Bronchial epithelial cell (primary cell): Measurements from ENCODE around the gene NUP98. TPM values are rescaled to one million over a fixed set of nuclear protein-coding genes. Genes with fewer than 3 reads are reported as not detected.

Experiments
- DNase-seq: peaks from one replicate; pipeline ENCODE4 v3.0.0-alpha.2; 2010; ENCODE audit warnings: low read depth
- FAIRE-seq: peaks from 2 replicates; lab custom pipeline; 2011; peaks lifted over from hg19 to GRCh38; lab: Jason Lieb, UNC
- H3K27me3 ChIP-seq: 2 replicates; pipeline ENCODE4 v1.5.1; 2011; ENCODE audit warnings: low read length; ENCODE audit not compliant: control insufficient read depth, insufficient read depth
- H3K36me3 ChIP-seq: 2 replicates; pipeline ENCODE4 v1.5.1; 2011; ENCODE audit warnings: low read length; ENCODE audit not compliant: control insufficient read depth, insufficient read depth
- H3K4me3 ChIP-seq: 2 replicates; pipeline ENCODE4 v1.5.1; 2011; ENCODE audit warnings: mild to moderate bottlenecking, low read depth, low read length, control low read depth
- total RNA-seq: library from RNA; depleted of rRNA; stranded (reverse); fragments of >200 nt; gene quantifications from 2 replicates; pipeline ENCODE4 v1.2.1, GENCODE V29; 2014
- TF ChIP-seq, protein P1 (sequence below): IDR thresholded peaks from 2 replicates; pipeline ENCODE4 v1.5.1; 2011; ENCODE audit warnings: mild to moderate bottlenecking, moderate library complexity, low read length, control low read depth, inconsistent platforms; ENCODE audit not compliant: insufficient read depth, severe bottlenecking

Gene NUP98
- total RNA-seq, 1 donor from 2014 or later: 59.8 TPM

- Histone ChIP-seq H3K27me3 (no peaks in the 10 kb centered on the region), H3K36me3 (peaks cover 10% of the 10 kb centered on the region), H3K4me3 (no peak overlapping the region)
- no peak for DNase-seq
- FAIRE-seq: no peak
- TF ChIP-seq, protein P1, sequence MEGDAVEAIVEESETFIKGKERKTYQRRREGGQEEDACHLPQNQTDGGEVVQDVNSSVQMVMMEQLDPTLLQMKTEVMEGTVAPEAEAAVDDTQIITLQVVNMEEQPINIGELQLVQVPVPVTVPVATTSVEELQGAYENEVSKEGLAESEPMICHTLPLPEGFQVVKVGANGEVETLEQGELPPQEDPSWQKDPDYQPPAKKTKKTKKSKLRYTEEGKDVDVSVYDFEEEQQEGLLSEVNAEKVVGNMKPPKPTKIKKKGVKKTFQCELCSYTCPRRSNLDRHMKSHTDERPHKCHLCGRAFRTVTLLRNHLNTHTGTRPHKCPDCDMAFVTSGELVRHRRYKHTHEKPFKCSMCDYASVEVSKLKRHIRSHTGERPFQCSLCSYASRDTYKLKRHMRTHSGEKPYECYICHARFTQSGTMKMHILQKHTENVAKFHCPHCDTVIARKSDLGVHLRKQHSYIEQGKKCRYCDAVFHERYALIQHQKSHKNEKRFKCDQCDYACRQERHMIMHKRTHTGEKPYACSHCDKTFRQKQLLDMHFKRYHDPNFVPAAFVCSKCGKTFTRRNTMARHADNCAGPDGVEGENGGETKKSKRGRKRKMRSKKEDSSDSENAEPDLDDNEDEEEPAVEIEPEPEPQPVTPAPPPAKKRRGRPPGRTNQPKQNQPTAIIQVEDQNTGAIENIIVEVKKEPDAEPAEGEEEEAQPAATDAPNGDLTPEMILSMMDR: no peak
These were observed 59.9 kb downstream of the NUP98 start for GRCh38 chr11:3737386-3737933.

GRCh38 chr11:3736816-3737215, 60.5 kb downstream of the NUP98 start:
- FAIRE-seq (no peak), DNase-seq (no peak)
- Histone ChIP-seq H3K36me3 (peaks cover 8% of the 10 kb centered on the region), H3K4me3 (no peak overlapping the region), H3K27me3 (no peaks in the 10 kb centered on the region)
- TF ChIP-seq, protein P1: no peak

GRCh38 chr11:3735827-3736226, 61.5 kb downstream of the NUP98 start:
- no peak for DNase-seq
- H3K36me3 ChIP-seq: peaks cover 14% of the 10 kb centered on the region

DNA sequence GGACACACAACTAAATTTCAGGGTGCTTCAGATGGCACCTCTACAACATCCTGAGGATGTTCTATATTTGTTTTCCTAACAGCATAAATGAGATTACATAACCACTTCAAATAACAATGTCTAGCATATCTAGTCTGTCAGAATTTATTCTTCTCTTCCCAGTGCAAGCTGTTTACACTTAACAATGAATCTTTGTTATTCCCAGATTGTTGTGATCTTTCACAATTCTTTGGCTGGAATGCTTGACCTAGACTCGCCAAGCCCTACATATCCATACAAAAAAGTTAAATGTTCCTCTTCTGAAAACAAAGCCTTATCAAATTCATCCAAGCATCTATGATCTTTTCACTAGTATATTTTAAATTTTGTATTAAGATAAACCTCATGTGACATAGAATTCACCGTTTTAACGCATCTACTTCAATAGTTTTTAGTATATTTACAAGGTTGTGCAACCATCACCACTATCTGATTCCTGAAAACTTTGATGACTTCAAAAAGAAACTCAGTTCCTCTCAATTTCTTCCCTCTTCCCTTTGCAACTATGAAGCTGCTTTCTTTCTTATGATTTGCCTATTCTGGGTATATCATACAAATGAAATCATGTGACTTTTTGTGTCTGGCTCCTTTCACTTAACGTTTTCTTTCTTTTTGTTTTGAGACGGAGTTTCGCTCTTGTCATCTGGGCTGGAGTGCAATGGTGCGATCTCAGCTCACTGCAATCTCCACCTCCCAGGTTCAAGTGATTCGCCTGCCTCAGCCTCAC, 64.5 kb downstream of the NUP98 start:
- no peak for FAIRE-seq
- no peak for DNase-seq
- Histone ChIP-seq H3K36me3 (peaks cover 21% of the 10 kb centered on the region), H3K4me3 (no peak overlapping the region), H3K27me3 (no peaks in the 10 kb centered on the region)
- TF ChIP-seq, protein P1: no peak

More at GRCh38 chr11:3735827-3736226, 61.5 kb downstream of the NUP98 start:
- Histone ChIP-seq H3K4me3 (no peak overlapping the region), H3K27me3 (no peaks in the 10 kb centered on the region)
- TF ChIP-seq, protein P1: no peak
- no peak for FAIRE-seq

- FAIRE-seq: no peak
- H3K27me3 ChIP-seq: no peaks in the 10 kb centered on the region
- peaks cover 20% of the 10 kb centered on the region for H3K36me3 ChIP-seq
- DNase-seq: peak; percentile 87
- H3K4me3 ChIP-seq: no peak overlapping the region
- TF ChIP-seq, protein P1: no peak
These were observed 74.2 kb downstream of the NUP98 start for GRCh38 chr11:3723014-3723708.
